Fibroblast of skin of abdomen (primary cell): ENCODE measurements around the gene TFCP2.

Source experiments
- DNase-seq: peaks from one replicate; pipeline ENCODE4 v3.0.0-alpha.2; 2013

TFCP2 gene

GRCh38 chr12:51156245-51156765, 16.6 kb downstream of the TFCP2 start:
- peak; percentile 20 for DNase-seq

GRCh38 chr12:51152953-51153352, 20.0 kb downstream of the TFCP2 start:
- no peak for DNase-seq

GRCh38 chr12:51150777-51151176, 22.2 kb downstream of the TFCP2 start:
- no peak for DNase-seq

- no peak for DNase-seq
These were observed 25.6 kb downstream of the TFCP2 start for GRCh38 chr12:51147309-51147708.

- DNase-seq, result no peak
These were observed 33.6 kb downstream of the TFCP2 start for GRCh38 chr12:51139292-51139844.

- no peak for DNase-seq
These were observed 40.2 kb downstream of the TFCP2 start for GRCh38 chr12:51132693-51133092.

GRCh38 chr12:51131745-51132521, 41.0 kb downstream of the TFCP2 start:
- DNase-seq, result no peak

- no peak for DNase-seq
These were observed 44.0 kb downstream of the TFCP2 start for GRCh38 chr12:51128919-51129318.

GRCh38 chr12:51127050-51127729, 45.7 kb downstream of the TFCP2 start:
- peak; percentile 12 for DNase-seq

GRCh38 chr12:51126297-51126696, 46.6 kb downstream of the TFCP2 start:
- no peak for DNase-seq

GRCh38 chr12:51124504-51124903, 48.4 kb downstream of the TFCP2 start:
- no peak for DNase-seq

- DNase-seq, result no peak
These were observed 50.1 kb downstream of the TFCP2 start for GRCh38 chr12:51122844-51123243.

GRCh38 chr12:51118706-51119105, 54.2 kb downstream of the TFCP2 start:
- peak; percentile 78 for DNase-seq

GRCh38 chr12:51115533-51115932, 57.4 kb downstream of the TFCP2 start:
- no peak for DNase-seq

- no peak for DNase-seq
These were observed 64.8 kb downstream of the TFCP2 start for GRCh38 chr12:51108136-51108535.

- DNase-seq, result no peak
These were observed 69.0 kb downstream of the TFCP2 start for GRCh38 chr12:51103977-51104376.

- DNase-seq, result peak; percentile 18
These were observed 74.3 kb downstream of the TFCP2 start for GRCh38 chr12:51098611-51099010.

GRCh38 chr12:51090705-51091229, 82.2 kb downstream of the TFCP2 start:
- no peak for DNase-seq

- DNase-seq, result no peak
These were observed 85.1 kb downstream of the TFCP2 start for GRCh38 chr12:51087818-51088217.

GRCh38 chr12:51086933-51087332, 86.0 kb downstream of the TFCP2 start:
- DNase-seq, result no peak

- DNase-seq, result no peak
These were observed 87.2 kb downstream of the TFCP2 start for GRCh38 chr12:51085757-51086156.

- DNase-seq, result peak; percentile 97
These were observed 89.7 kb downstream of the TFCP2 start, which contains the start of gene CSRNP2 for GRCh38 chr12:51083126-51083833. CSRNP2 (minus strand) TSS chr12:51083596; CDS start chr12:51076561, 7,035 bp downstream.
